ENCODE results near the gene PLCG2. TPM values are rescaled to one million over a fixed set of nuclear protein-coding genes. Genes with fewer than 3 reads are reported as not detected.

The PLCG2 gene
- polyA plus RNA-seq, 3 donors = 19.5 to 47.4 (median 35.5) TPM

DNA sequence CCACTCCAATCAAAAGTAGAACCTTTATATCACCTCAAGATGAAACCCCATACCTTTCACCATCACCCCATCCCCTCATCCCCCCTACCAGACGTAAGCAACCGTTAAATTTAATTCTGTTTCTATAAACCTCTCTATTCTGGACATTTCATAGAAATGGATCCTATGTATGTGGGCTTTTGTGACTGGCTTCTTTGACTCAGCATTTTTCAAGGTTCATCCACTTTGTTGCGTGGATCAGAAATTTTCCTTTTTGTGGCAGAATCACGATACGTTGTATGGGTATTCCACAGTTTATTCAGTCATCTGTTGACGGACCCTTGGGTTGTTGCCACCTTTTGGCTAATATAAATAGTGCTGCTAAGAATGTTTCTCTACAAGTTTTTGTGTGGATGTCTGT is 8.6 kb downstream of the PLCG2 start:
- peaks cover 3 to 4% of the 10 kb centered on the region in 2 donors for H3K4me1 ChIP-seq (ENCODE audit: control insufficient read depth in 1 of 2, insufficient read depth in 2 of 2, low read length in 2 of 2)
- peaks cover 31% of the 10 kb centered on the region for H3K4me1 Mint-ChIP-seq
- no peak overlapping the region for H3K27ac ChIP-seq (ENCODE audit: low read depth in 1 of 2, low read length in 2 of 2)
- peaks cover 98% of the 10 kb centered on the region for H3K79me2 ChIP-seq (ENCODE audit: insufficient read depth, low read length)
- H3K36me3 ChIP-seq (replicated peaks in 1 of 2; ENCODE audit: control insufficient read depth in 1 of 2, insufficient read depth in 2 of 2, low read length in 2 of 2) = peaks cover 61 to 80% of the 10 kb centered on the region in 2 donors
- H3K9ac ChIP-seq (ENCODE audit: insufficient read depth, low read length, poor library complexity, severe bottlenecking) = no peak overlapping the region
- no peak overlapping the region for H3K4me2 ChIP-seq (replicated peaks; ENCODE audit: extremely low read depth, low read length, poor library complexity, severe bottlenecking)
- H3K9me3 ChIP-seq (replicated peaks in 1 of 2; ENCODE audit: control insufficient read depth in 1 of 2, insufficient read depth in 1 of 2, low read length in 2 of 2) = no peaks in the 10 kb centered on the region
- H3K27me3 ChIP-seq (ENCODE audit: control insufficient read depth in 2 of 2, insufficient read depth in 2 of 2, low read length in 2 of 2) = no peaks in the 10 kb centered on the region
- H4K20me1 ChIP-seq (ENCODE audit: insufficient read depth, low read length) = peaks cover 100% of the 10 kb centered on the region
- no peak overlapping the region for H3K4me3 Mint-ChIP-seq
- H3K27me3 Mint-ChIP-seq (ENCODE audit: low read depth in 3 of 3) = peaks cover 0 to 4% (median 2%) of the 10 kb centered on the region in 3 donors
- DNase-seq = no peak
- H3K9me3 Mint-ChIP-seq = peaks cover 0 to 4% (median 0%) of the 10 kb centered on the region in 7 donors
- no peak overlapping the region for H2AFZ ChIP-seq (ENCODE audit: insufficient read depth, low read depth, low read length, poor library complexity, severe bottlenecking)
- intact Hi-C loops (cut with micrococcal nuclease) = no loop called here
- TF ChIP-seq, protein P1, sequence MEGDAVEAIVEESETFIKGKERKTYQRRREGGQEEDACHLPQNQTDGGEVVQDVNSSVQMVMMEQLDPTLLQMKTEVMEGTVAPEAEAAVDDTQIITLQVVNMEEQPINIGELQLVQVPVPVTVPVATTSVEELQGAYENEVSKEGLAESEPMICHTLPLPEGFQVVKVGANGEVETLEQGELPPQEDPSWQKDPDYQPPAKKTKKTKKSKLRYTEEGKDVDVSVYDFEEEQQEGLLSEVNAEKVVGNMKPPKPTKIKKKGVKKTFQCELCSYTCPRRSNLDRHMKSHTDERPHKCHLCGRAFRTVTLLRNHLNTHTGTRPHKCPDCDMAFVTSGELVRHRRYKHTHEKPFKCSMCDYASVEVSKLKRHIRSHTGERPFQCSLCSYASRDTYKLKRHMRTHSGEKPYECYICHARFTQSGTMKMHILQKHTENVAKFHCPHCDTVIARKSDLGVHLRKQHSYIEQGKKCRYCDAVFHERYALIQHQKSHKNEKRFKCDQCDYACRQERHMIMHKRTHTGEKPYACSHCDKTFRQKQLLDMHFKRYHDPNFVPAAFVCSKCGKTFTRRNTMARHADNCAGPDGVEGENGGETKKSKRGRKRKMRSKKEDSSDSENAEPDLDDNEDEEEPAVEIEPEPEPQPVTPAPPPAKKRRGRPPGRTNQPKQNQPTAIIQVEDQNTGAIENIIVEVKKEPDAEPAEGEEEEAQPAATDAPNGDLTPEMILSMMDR (IDR thresholded peaks at IDR 0.05) = no peak
- H3K4me3 ChIP-seq (replicated peaks in 1 of 3; ENCODE audit: low read depth in 2 of 3, low read length in 3 of 3) = no peak overlapping the region
- peaks cover 69 to 77% of the 10 kb centered on the region in 2 donors for H3K36me3 Mint-ChIP-seq
- 78% methylated on average over 3 of the region's 6 CpGs for whole genome bisulfite sequencing (ENCODE audit: insufficient coverage)
- H3K27ac Mint-ChIP-seq = no peak overlapping the region

DNA sequence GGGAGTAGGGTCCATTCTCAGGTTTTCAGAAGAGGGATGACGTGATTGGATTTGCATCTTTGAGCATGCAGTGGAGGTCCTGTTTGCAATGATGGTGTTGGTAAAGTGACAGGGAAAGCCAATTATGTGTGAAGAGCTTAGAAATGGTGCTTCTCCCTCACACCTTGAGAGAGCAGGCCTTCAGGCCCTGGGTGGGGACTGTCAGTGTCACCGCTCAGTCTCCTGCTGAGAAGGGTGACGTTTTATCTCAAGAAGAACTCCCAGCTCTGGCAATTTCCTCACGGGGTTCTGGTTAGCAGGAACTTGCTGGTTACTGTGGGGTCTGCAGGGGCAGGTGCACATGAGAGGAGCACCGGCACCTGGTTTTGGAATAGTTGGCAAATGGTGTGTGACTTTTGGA is 11.2 kb downstream of the PLCG2 start:
- Histone ChIP-seq H4K20me1 (ENCODE audit: insufficient read depth, low read length) (peaks cover 99% of the 10 kb centered on the region), H3K36me3 (replicated peaks in 1 of 2; ENCODE audit: control insufficient read depth in 1 of 2, insufficient read depth in 2 of 2, low read length in 2 of 2) (peaks cover 68 to 87% of the 10 kb centered on the region in 2 donors), H3K4me3 (replicated peaks in 1 of 3; ENCODE audit: low read depth in 2 of 3, low read length in 3 of 3) (no peak overlapping the region), H3K79me2 (ENCODE audit: insufficient read depth, low read length) (peaks cover 98% of the 10 kb centered on the region), H3K27me3 (ENCODE audit: control insufficient read depth in 2 of 2, insufficient read depth in 2 of 2, low read length in 2 of 2) (no peaks in the 10 kb centered on the region), H3K9ac (ENCODE audit: insufficient read depth, low read length, poor library complexity, severe bottlenecking) (no peak overlapping the region), H3K9me3 (replicated peaks in 1 of 2; ENCODE audit: control insufficient read depth in 1 of 2, insufficient read depth in 1 of 2, low read length in 2 of 2) (no peaks in the 10 kb centered on the region), H2AFZ (ENCODE audit: insufficient read depth, low read depth, low read length, poor library complexity, severe bottlenecking) (no peak overlapping the region), H3K4me1 (ENCODE audit: control insufficient read depth in 1 of 2, insufficient read depth in 2 of 2, low read length in 2 of 2) (peaks cover 1 to 3% of the 10 kb centered on the region in 2 donors), H3K27ac (ENCODE audit: low read depth in 1 of 2, low read length in 2 of 2) (no peak overlapping the region), H3K4me2 (replicated peaks; ENCODE audit: extremely low read depth, low read length, poor library complexity, severe bottlenecking) (no peak overlapping the region)
- Mint-ChIP-seq H3K9me3 (peaks cover 0 to 5% (median 0%) of the 10 kb centered on the region in 7 donors), H3K4me1 (peaks cover 17% of the 10 kb centered on the region), H3K27me3 (ENCODE audit: low read depth in 3 of 3) (peaks cover 0 to 5% (median 2%) of the 10 kb centered on the region in 3 donors), H3K27ac (peak overlapping the region in 1 of 7 donors; percentile 17), H3K36me3 (peaks cover 76 to 83% of the 10 kb centered on the region in 2 donors), H3K4me3 (no peak overlapping the region)
- TF ChIP-seq, protein P1 (IDR thresholded peaks at IDR 0.05) = no peak
- intact Hi-C loops (cut with micrococcal nuclease) = no loop called here
- WGBS (ENCODE audit: insufficient coverage) = 100% methylated on average over 1 of the region's 5 CpGs
- DNase-seq = no peak

Data from CD14-positive monocyte (primary cell).